C4-2B (cell line): Measurements from ENCODE around the gene FNDC10.

Experiments used
- CTCF ChIP-seq: fragments of 450-650 bp; conservative IDR thresholded peaks from 2 replicates; pipeline ENCODE4 v1.5.1; 2017; ENCODE audit warnings: mild to moderate bottlenecking
- ZFX ChIP-seq: fragments of 450-650 bp; IDR thresholded peaks from 2 replicates; pipeline ENCODE4 v1.6.1; 2017

- TF ChIP-seq CTCF: no peak
- no peak for TF ChIP-seq ZFX
Measured at GRCh38 chr1:1623181-1623630, 23.3 kb upstream of the FNDC10 start.
